Testis (tissue), 2 donors: ENCODE results near the gene TFEB.

Experiments
- CTCF ChIP-seq, 3 experiments: fragments of 450-650 bp in 2 of 3; fragments of 200-600 bp in 1 of 3; sonication (generic) in 1 of 3; IDR thresholded peaks; one replicate each; pipeline ENCODE4 v1.5.1; 2016 to 2019; ENCODE audit warnings: antibody characterized with exemption in 3 of 3, mild to moderate bottlenecking in 2 of 3, moderate library complexity in 1 of 3
- POLR2A ChIP-seq: fragments of 450-650 bp; IDR thresholded peaks from one replicate; pipeline ENCODE4 v1.6.1; 2017; ENCODE audit warnings: antibody characterized with exemption, mild to moderate bottlenecking, moderate library complexity

GRCh38 chr6:41748542-41748941 lies 13.1 kb upstream of the TFEB start:
- no peak for TF ChIP-seq CTCF (IDR thresholded peaks at IDR 0.05)
- TF ChIP-seq POLR2A = no peak
